HepG2 (cell line): ENCODE results near the gene DNAJC5. TPM values are rescaled to one million over a fixed set of nuclear protein-coding genes. Genes with fewer than 3 reads are reported as not detected.
A peak's percentile ranks its signal among the peaks of the same experiment; 100 is the strongest.

Experiments
- ESRRA ChIP-seq: sonication (generic); formaldehyde crosslinking; IDR thresholded peaks from 2 replicates; pipeline ENCODE4 v1.5.1; 2020; ENCODE audit warnings: mild to moderate bottlenecking, low read depth, missing genetic modification reagents
- GLI4 ChIP-seq: sonication (generic); formaldehyde crosslinking; IDR thresholded peaks from 2 replicates; pipeline ENCODE4 v1.5.1; 2020; ENCODE audit warnings: missing genetic modification reagents, mild to moderate bottlenecking, moderate library complexity, borderline replicate concordance
- HMG20A ChIP-seq: IDR thresholded peaks from 2 replicates; pipeline ENCODE4 v1.6.1; 2016; ENCODE audit warnings: borderline replicate concordance
- POGK ChIP-seq: sonication (generic); formaldehyde crosslinking; conservative IDR thresholded peaks from 2 replicates; pipeline ENCODE4 v1.8.0; 2022; ENCODE audit warnings: mild to moderate bottlenecking, moderate library complexity, missing genetic modification reagents
- SSRP1 ChIP-seq: IDR thresholded peaks from 2 replicates; pipeline ENCODE4 v1.6.1; 2016; ENCODE audit warnings: control low read depth
- ZBTB20 ChIP-seq: sonication (generic); formaldehyde crosslinking; IDR thresholded peaks from 2 replicates; pipeline ENCODE4 v1.8.1; 2023; ENCODE audit warnings: missing genetic modification reagents, low read depth, mild to moderate bottlenecking, borderline replicate concordance
- ZBTB44 ChIP-seq: sonication (generic); formaldehyde crosslinking; IDR thresholded peaks from 2 replicates; pipeline ENCODE4 v1.4.0; 2020; ENCODE audit warnings: missing genetic modification reagents
- ZHX1 ChIP-seq: sonication (generic); formaldehyde crosslinking; IDR thresholded peaks from 2 replicates; pipeline ENCODE4 v1.8.1; 2022; ENCODE audit warnings: low read depth, mild to moderate bottlenecking, missing genetic modification reagents
- ZNF136 ChIP-seq: sonication (generic); formaldehyde crosslinking; IDR thresholded peaks from 2 replicates; pipeline ENCODE4 v1.8.1; 2022; ENCODE audit warnings: low read depth, mild to moderate bottlenecking, moderate library complexity, missing genetic modification reagents
- ZNF570 ChIP-seq: sonication (generic); formaldehyde crosslinking; IDR thresholded peaks from 2 replicates; pipeline ENCODE4 v1.4.0; 2020; ENCODE audit warnings: mild to moderate bottlenecking, missing genetic modification reagents, borderline replicate concordance
- ZNF644 ChIP-seq: IDR thresholded peaks from 2 replicates; pipeline ENCODE4 v1.6.1; 2016; ENCODE audit warnings: low read depth
- ZSCAN22 ChIP-seq: sonication (generic); formaldehyde crosslinking; IDR thresholded peaks from 2 replicates; pipeline ENCODE4 v1.4.0; 2020; ENCODE audit warnings: mild to moderate bottlenecking, missing genetic modification reagents
- ZZZ3 ChIP-seq: sonication (generic); formaldehyde crosslinking; IDR thresholded peaks from 2 replicates; pipeline ENCODE4 v1.4.0; 2020; ENCODE audit warnings: missing genetic modification reagents, mild to moderate bottlenecking, borderline replicate concordance
- polyA plus RNA-seq, 8 experiments: library from polyadenylated mRNA; depleted of rRNA in 3 of 8; stranded (reverse) in 7 of 8; unstranded in 1 of 8; fragments of >200 nt; fragmentation: Illumina TruSeq in 4 of 8; extraction: Trizol in 4 of 8; gene quantifications; 2 replicates each; pipeline versions ENCODE4 v1.2.1 to v1.2.3, GENCODE V29; 2011 to 2016; ENCODE audit warnings: low read depth in 4 of 8, missing spikeins in 1 of 8, mixed read lengths in 1 of 8; ENCODE audit not compliant: insufficient read depth in 1 of 8
- total RNA-seq, 5 experiments: library from RNA; depleted of rRNA; stranded (reverse); fragments of >200 nt; fragmentation: Illumina TruSeq; extraction: Trizol; gene quantifications; 2 replicates each; pipeline ENCODE4 v1.2.3, GENCODE V29; 2016; ENCODE audit warnings: low read depth in 1 of 5
- TF ChIP-seq, protein P1 (sequence below): sonication (generic); formaldehyde crosslinking; IDR thresholded peaks from 2 replicates; pipeline ENCODE4 v1.5.1; 2020; ENCODE audit warnings: missing genetic modification reagents, mild to moderate bottlenecking, borderline replicate concordance
- TF ChIP-seq, protein P2 (sequence below): sonication (generic); formaldehyde crosslinking; IDR thresholded peaks from 2 replicates; pipeline ENCODE4 v1.4.0; 2020; ENCODE audit warnings: missing genetic modification reagents, borderline replicate concordance

The DNAJC5 gene
- total and polyA plus RNA-seq, 2 of the 13 experiments (the other 11 are each of a cell fraction or from before 2014, with no cell fraction given) = 42.8 to 64.5 TPM

GRCh38 chr20:63955827-63956663 lies 61.1 kb downstream of the DNAJC5 start, which contains the start of gene UCKL1 (continued):
- TF ChIP-seq, protein P1, sequence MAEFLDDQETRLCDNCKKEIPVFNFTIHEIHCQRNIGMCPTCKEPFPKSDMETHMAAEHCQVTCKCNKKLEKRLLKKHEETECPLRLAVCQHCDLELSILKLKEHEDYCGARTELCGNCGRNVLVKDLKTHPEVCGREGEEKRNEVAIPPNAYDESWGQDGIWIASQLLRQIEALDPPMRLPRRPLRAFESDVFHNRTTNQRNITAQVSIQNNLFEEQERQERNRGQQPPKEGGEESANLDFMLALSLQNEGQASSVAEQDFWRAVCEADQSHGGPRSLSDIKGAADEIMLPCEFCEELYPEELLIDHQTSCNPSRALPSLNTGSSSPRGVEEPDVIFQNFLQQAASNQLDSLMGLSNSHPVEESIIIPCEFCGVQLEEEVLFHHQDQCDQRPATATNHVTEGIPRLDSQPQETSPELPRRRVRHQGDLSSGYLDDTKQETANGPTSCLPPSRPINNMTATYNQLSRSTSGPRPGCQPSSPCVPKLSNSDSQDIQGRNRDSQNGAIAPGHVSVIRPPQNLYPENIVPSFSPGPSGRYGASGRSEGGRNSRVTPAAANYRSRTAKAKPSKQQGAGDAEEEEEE = peak; percentile 94; the same call in 1 of the 2 replicates
- TF ChIP-seq ZZZ3 (CRISPR knock-in tag) (peak; percentile 99), SSRP1 (no peak; the same call in 1 of the 2 replicates), ZBTB44 (peak; percentile 51), ZHX1 (CRISPR knock-in tag) (peak; percentile 74; the same call in 1 of the 2 replicates), ZNF644 (0 out of 2 replicates have a peak, but pooled peaks have one; percentile 21), GLI4 (CRISPR knock-in tag) (peak; percentile 99), ZNF136 (CRISPR knock-in tag) (no peak), HMG20A (CRISPR knock-in tag) (peak; percentile 48), ZSCAN22 (CRISPR knock-in tag) (peak; percentile 87; the same call in 1 of the 2 replicates), ZBTB20 (CRISPR knock-in tag) (peak; percentile 65), ZNF570 (CRISPR knock-in tag) (peak; percentile 44; the same call in 1 of the 2 replicates), POGK (CRISPR knock-in tag) (peak; percentile 95), ESRRA (peak; percentile 99)
- TF ChIP-seq, protein P2, sequence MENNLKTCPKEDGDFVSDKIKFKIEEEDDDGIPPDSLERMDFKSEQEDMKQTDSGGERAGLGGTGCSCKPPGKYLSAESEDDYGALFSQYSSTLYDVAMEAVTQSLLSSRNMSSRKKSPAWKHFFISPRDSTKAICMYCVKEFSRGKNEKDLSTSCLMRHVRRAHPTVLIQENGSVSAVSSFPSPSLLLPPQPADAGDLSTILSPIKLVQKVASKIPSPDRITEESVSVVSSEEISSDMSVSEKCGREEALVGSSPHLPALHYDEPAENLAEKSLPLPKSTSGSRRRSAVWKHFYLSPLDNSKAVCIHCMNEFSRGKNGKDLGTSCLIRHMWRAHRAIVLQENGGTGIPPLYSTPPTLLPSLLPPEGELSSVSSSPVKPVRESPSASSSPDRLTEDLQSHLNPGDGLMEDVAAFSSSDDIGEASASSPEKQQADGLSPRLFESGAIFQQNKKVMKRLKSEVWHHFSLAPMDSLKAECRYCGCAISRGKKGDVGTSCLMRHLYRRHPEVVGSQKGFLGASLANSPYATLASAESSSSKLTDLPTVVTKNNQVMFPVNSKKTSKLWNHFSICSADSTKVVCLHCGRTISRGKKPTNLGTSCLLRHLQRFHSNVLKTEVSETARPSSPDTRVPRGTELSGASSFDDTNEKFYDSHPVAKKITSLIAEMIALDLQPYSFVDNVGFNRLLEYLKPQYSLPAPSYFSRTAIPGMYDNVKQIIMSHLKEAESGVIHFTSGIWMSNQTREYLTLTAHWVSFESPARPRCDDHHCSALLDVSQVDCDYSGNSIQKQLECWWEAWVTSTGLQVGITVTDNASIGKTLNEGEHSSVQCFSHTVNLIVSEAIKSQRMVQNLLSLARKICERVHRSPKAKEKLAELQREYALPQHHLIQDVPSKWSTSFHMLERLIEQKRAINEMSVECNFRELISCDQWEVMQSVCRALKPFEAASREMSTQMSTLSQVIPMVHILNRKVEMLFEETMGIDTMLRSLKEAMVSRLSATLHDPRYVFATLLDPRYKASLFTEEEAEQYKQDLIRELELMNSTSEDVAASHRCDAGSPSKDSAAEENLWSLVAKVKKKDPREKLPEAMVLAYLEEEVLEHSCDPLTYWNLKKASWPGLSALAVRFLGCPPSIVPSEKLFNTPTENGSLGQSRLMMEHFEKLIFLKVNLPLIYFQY (CRISPR knock-in tag) = peak; percentile 91
